Nephron (organoid): ENCODE results near the gene RBM48.
A peak's percentile ranks its signal among the peaks of the same experiment; 100 is the strongest.

Source experiments
- H3K27ac Mint-ChIP-seq, 3 experiments: 2 replicates each; pipeline ENCODE4 v1.8.0; 2020; ENCODE audit warnings: mixed read lengths in 3 of 3, mild to moderate bottlenecking in 2 of 3, moderate library complexity in 1 of 3
- H3K27me3 Mint-ChIP-seq: 2 replicates; pipeline ENCODE4 v1.8.0; 2021; ENCODE audit warnings: low read depth, mild to moderate bottlenecking, moderate library complexity, mixed read lengths
- H3K36me3 Mint-ChIP-seq: 2 replicates; pipeline ENCODE4 v1.8.0; 2020; ENCODE audit warnings: low read depth, mixed read lengths
- H3K4me1 Mint-ChIP-seq: 2 replicates; pipeline ENCODE4 v1.8.0; 2020; ENCODE audit warnings: mixed read lengths
- H3K4me3 Mint-ChIP-seq, 3 experiments: 2 replicates each; pipeline ENCODE4 v1.8.0; 2020; ENCODE audit warnings: mild to moderate bottlenecking in 3 of 3, mixed read lengths in 3 of 3, moderate library complexity in 2 of 3
- H3K9me3 Mint-ChIP-seq: 2 replicates; pipeline ENCODE4 v1.8.0; 2020; ENCODE audit warnings: mixed read lengths
- TF ChIP-seq, protein P1 (sequence below), 3 experiments: fragments of 200-600 bp; sonication (generic); IDR thresholded peaks; one replicate each; pipeline ENCODE4 v1.5.0; 2021; ENCODE audit warnings: antibody characterized with exemption in 3 of 3; ENCODE audit not compliant: unreplicated experiment in 3 of 3

Gene RBM48

DNA sequence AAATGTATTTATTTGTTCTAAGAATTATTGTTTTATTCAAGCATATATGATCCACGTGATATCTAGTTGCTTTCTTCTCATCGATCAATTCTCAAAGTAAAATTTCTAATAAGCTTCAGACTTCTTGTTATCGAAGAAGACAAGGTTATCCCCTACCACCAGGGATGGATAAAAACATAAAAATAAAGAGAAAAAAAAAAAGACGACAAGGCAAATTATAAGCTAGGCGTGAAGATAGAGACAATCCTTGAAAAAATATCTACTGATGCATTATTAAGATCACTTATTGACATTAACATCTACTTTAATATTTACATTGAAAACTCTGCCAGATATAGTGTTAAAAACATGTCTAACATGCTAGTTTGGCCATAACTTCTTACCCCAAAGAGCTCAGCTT is 19.6 kb upstream of the RBM48 start:
- TF ChIP-seq, protein P1, sequence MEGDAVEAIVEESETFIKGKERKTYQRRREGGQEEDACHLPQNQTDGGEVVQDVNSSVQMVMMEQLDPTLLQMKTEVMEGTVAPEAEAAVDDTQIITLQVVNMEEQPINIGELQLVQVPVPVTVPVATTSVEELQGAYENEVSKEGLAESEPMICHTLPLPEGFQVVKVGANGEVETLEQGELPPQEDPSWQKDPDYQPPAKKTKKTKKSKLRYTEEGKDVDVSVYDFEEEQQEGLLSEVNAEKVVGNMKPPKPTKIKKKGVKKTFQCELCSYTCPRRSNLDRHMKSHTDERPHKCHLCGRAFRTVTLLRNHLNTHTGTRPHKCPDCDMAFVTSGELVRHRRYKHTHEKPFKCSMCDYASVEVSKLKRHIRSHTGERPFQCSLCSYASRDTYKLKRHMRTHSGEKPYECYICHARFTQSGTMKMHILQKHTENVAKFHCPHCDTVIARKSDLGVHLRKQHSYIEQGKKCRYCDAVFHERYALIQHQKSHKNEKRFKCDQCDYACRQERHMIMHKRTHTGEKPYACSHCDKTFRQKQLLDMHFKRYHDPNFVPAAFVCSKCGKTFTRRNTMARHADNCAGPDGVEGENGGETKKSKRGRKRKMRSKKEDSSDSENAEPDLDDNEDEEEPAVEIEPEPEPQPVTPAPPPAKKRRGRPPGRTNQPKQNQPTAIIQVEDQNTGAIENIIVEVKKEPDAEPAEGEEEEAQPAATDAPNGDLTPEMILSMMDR (IDR thresholded peaks at IDR 0.05; ENCODE audit: unreplicated experiment in 3 of 3), result no peak
- Mint-ChIP-seq H3K36me3 (peaks cover 40% of the 10 kb centered on the region), H3K27me3 (no peaks in the 10 kb centered on the region), H3K4me3 (no peak overlapping the region), H3K4me1 (no peaks in the 10 kb centered on the region), H3K27ac (no peak overlapping the region), H3K9me3 (no peaks in the 10 kb centered on the region)

- no peaks in the 10 kb centered on the region for H3K4me1 Mint-ChIP-seq
- H3K27me3 Mint-ChIP-seq, result no peaks in the 10 kb centered on the region
- no peak overlapping the region for H3K4me3 Mint-ChIP-seq
- TF ChIP-seq, protein P1 (IDR thresholded peaks at IDR 0.05; ENCODE audit: unreplicated experiment in 3 of 3), result no peak
- peaks cover 40% of the 10 kb centered on the region for H3K36me3 Mint-ChIP-seq
- H3K9me3 Mint-ChIP-seq, result no peaks in the 10 kb centered on the region
- no peak overlapping the region for H3K27ac Mint-ChIP-seq
These were observed 15.3 kb upstream of the RBM48 start for GRCh38 chr7:92513167-92513902.

- Mint-ChIP-seq H3K27ac (no peak overlapping the region), H3K4me1 (no peaks in the 10 kb centered on the region)
These were observed 11.0 kb upstream of the RBM48 start for GRCh38 chr7:92517631-92518030.

DNA sequence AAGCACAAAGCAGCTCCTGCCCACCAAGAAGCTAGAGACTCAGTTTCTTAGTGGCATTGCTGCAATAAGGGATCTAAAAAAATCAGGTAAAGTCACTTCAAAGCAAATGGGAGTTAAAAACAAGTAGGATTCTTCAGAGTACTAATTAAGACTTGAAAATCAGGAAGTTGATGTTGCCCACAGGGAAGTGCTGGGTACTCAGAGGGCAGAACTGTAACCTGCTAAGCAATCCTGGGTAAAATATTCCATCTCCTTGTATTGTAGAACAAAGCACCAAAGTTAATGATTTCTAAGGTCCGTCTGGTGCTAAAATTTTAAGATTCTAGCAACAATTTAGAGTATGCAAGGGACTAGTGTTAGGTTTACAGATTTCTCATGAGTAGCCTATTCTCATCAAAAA is 8.6 kb upstream of the RBM48 start:
- H3K9me3 Mint-ChIP-seq, result no peaks in the 10 kb centered on the region
- no peaks in the 10 kb centered on the region for H3K4me1 Mint-ChIP-seq
- H3K36me3 Mint-ChIP-seq, result peaks cover 17% of the 10 kb centered on the region
- H3K4me3 Mint-ChIP-seq, result no peak overlapping the region
- TF ChIP-seq, protein P1 (IDR thresholded peaks at IDR 0.05; ENCODE audit: unreplicated experiment in 3 of 3), result no peak
- peak overlapping the region; percentile 79 to 84 (median 82) for H3K27ac Mint-ChIP-seq
- no peaks in the 10 kb centered on the region for H3K27me3 Mint-ChIP-seq

More at GRCh38 chr7:92517631-92518030, 11.0 kb upstream of the RBM48 start:
- H3K9me3 Mint-ChIP-seq, result no peaks in the 10 kb centered on the region
- peaks cover 31% of the 10 kb centered on the region for H3K36me3 Mint-ChIP-seq
- no peak overlapping the region for H3K4me3 Mint-ChIP-seq
- H3K27me3 Mint-ChIP-seq, result no peaks in the 10 kb centered on the region
- TF ChIP-seq, protein P1 (IDR thresholded peaks at IDR 0.05; ENCODE audit: unreplicated experiment in 3 of 3), result no peak

- Mint-ChIP-seq H3K4me1 (peaks cover 15% of the 10 kb centered on the region), H3K36me3 (no peaks in the 10 kb centered on the region), H3K27ac (no peak overlapping the region), H3K27me3 (no peaks in the 10 kb centered on the region), H3K9me3 (no peaks in the 10 kb centered on the region), H3K4me3 (no peak overlapping the region)
- TF ChIP-seq, protein P1 (IDR thresholded peaks at IDR 0.05; ENCODE audit: unreplicated experiment in 3 of 3), result no peak
These were observed 5.5 kb upstream of the RBM48 start for GRCh38 chr7:92523110-92523509.
